Endometrial microvascular endothelial cells (primary cell): ENCODE data around the gene SLIT2. TPM values are rescaled to one million over a fixed set of nuclear protein-coding genes. Genes with fewer than 3 reads are reported as not detected.

Source experiments
- in situ Hi-C: cut with HindIII; loops from 2 replicates; pipeline ENCODE4 v1.10.0; 2017; ENCODE audit warnings: low sequenced_read_pairs, low pct_unique_long_range_greater_than_20kb; ENCODE audit errors: inconsistent ontology term
- total RNA-seq: library from RNA; depleted of rRNA; stranded (reverse); fragments of >200 nt; gene quantifications from one replicate; pipeline ENCODE4 v1.2.3, GENCODE V29; 2015; ENCODE audit errors: inconsistent ontology term

SLIT2 gene
- total RNA-seq, 1 donor from 2014 or later, result 5.2 TPM

DNA sequence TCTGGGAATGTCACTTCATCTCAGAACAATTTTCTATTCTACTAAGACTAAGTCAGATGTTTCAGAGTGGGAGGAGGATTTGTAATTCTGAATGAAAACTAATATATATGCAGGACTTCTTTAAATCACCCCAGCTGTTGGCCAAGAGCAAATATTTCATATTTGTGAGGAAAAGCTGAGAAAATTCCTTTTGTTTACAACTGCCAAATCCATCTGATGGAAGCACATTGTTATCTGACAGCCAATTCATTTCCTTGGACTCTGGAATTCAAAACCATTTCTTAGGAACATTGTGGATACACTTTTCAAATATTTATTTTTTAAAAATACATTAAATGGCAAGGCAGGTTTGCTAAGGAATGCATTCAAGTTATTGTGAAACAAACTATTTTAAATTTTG, 8.0 kb downstream of the SLIT2 start:
- in situ Hi-C loops, result loop anchor here (25.0 kb wide), 1 partner anchor 572 kb away; no protein-coding TSS in a partner anchor

DNA sequence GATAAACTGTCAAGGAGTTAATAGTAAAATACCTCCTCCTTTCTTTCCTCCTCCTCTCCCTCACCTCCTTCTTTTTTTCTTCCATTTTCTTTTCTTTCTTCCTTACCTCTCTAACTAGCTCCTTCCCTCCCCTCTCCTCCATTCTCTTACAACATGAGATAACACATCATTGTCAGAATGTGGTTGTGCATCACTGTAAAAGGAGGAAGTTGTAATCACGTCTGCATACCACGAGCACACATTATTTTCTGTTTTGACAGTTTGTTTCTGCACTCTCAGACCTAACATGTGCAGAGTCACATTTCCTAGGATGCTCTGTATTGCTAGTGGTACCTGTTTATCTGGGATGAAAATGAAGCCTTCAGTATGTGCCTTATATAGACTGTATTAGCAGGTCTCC, 9.1 kb downstream of the SLIT2 start:
- in situ Hi-C loops, result loop anchor here (25.0 kb wide), 1 partner anchor 574 kb away; no protein-coding TSS in a partner anchor

DNA sequence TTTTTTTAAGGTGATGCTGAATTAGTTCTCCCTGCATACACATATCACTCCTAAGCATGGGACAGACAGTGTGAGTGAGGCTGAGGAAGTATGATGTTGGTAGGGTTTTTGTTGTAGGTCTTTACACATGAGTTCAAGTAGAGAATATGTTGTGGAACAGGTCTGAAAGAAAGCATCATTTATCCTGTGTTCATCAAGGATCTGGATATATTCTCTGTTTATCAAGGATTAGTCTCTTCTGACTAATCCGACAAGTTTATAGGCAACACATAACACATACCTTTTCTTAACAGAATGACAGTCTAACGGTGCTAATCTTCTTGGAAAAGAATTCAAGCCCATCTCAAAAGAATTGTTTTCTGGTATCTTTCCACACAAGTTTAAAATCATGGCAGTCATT, 10.5 kb downstream of the SLIT2 start:
- in situ Hi-C loops, result loop anchor here (25.0 kb wide), 1 partner anchor 575 kb away; no protein-coding TSS in a partner anchor

DNA sequence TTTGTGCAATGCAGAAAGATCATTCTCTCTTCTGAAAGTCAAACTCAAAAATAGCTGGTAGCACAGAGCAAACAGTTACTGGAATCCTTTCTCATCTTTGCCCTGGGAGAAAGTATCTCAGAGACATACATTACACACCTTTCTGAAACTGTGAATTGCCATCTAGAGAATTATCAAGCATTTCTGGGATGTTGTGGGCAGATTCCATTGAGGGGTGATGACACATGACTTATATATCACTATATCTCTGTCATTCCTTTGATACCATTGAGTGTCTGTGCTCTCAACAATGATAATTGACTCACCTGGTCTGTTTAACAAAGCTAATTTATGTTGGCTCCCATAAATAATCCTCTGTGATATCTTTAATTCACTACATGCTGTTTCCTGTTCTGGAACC, 13.0 kb downstream of the SLIT2 start:
- in situ Hi-C loops, result loop anchor here (25.0 kb wide), 1 partner anchor 577 kb away; no protein-coding TSS in a partner anchor

DNA sequence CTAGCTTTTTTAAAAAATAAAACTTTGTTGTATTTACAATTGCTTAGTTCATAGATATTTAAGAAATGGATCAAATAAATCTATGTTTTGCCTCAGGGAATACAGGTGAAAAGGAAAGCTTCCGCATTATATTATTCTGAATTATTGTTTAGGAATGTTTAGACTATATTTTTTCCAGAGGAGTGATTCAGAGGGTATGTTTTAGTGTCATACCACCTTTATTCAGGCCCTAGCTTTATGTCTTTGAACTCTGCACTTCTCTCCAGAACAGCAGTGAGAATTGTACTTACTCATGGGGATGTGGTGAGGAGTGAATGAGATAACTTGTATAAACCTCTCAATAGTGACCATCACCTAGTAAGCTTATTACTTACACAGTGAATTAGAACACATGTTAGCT, 14.0 kb downstream of the SLIT2 start:
- in situ Hi-C loops, result loop anchor here (25.0 kb wide), 1 partner anchor 578 kb away; no protein-coding TSS in a partner anchor

DNA sequence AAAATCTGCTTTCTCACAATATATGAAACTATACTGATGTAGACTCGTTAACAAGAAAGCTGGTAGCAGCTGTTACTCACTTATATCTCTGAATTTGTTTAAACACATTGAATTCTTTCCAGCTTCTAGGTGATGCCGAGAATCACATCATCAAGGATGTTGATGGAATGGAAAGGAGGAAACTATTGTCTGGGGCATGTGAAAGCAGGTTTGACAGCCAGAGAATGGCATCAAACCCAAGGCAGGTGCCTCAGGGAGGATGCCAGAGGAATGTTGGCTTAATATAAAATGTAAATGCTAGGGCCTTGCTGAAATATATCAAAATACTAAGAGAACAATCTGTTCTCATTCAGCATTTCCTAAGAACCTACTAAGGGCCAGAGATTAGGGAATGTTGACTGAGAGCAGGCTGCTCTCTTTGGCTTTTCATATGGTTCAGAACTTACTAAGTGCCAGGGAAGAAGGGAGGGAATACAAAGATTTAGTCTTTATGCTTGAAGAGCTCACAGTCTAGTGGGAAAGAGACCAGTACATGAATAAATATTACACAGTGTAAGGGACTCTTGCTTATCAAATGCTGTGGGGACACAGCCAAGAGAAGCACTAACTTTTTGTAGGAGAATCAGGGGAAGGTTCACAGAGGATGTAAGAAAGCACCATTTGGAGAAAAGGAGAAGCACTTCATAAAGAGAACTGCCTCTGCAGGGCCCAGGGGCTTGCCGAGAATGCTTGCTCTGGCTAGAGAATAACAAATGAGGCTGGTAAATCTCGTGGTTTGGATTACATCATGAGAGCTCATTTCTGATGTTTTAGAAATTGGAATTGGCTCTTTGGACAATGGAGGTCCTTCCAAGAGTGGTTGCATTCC, 14.7 kb downstream of the SLIT2 start:
- in situ Hi-C loops, result loop anchor here (25.0 kb wide), 1 partner anchor 579 kb away; no protein-coding TSS in a partner anchor

DNA sequence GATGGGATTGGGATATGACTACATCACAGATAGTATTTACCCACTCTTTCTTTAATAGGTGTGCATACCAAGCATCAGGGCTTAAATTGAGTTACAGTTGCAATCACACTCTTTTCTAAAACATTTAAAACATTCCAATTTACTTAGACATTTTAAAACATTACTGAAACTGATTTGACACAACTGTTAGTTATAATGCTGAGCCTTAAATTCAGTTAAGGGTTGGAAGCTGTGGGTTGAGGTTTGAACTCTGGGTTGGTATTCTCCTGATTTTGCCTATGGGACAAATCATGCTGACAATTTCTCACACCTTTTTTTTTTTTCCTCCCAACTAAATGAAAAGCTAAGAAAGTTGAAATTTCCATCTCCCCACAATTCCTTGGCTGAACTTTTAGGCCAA, 16.3 kb downstream of the SLIT2 start:
- in situ Hi-C loops, result loop anchor here (25.0 kb wide), 1 partner anchor 581 kb away; no protein-coding TSS in a partner anchor

DNA sequence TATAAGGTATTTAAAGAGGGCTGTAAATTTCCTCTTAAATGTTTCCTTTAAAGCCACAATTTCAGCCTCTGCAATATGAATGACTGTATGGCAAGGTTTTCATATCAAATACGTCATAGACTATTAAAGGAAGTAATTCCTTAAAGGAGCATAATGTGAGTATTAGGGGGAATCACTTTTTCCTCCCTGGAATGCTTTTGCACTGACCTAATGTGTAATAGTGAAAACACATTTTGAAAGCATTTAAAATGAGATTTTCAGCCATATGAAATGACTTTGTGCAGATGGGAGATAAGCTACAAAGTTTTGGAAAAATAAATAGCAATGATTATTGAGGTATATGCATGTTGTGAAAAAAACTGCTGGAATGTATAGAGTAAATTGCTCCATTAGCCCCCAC, 17.6 kb downstream of the SLIT2 start:
- in situ Hi-C loops, result loop anchor here (25.0 kb wide), 1 partner anchor 582 kb away; no protein-coding TSS in a partner anchor

DNA sequence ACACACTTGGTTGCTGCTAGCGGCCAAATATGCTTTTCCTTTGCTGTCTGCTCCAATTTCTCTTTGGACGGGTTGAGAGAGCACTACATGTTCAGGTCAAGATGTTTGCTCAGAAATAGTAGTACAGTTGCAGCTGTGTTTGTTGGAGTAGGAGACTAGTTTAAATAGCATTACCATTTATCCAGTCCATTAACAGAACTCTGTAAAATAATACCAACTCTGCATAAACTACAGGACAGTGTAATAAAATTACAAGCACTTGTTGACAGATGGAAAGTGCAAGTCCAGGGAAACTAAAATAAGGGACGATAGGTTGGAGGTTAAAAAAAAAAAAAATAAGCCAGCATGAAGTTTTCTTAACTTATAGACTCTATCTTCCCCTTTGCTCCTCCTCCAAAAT, 20.2 kb downstream of the SLIT2 start:
- in situ Hi-C loops, result loop anchor here (25.0 kb wide), 1 partner anchor 585 kb away; no protein-coding TSS in a partner anchor

DNA sequence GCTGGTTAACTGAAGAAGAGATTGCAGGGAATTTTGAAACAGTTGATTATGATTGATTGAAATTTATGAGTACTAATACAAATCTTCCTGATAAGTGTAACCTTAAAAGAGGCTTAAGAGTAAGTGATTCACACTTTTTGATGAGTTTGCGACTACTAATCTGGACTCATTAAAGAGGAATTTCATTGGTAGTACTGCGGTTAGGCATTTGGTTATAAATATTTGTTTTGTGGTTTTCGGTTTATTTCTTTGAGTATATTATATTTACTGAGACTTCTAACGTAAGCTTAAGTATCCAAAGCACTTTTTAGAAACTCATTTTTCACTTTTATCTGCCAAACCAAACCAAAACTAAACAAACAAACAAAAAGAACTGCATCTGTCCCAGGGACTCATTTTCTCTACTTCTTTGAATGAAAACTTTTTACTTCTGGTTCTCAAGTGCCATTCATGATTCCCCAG, 20.7 kb downstream of the SLIT2 start:
- in situ Hi-C loops, result loop anchor here (25.0 kb wide), 1 partner anchor 585 kb away; no protein-coding TSS in a partner anchor

DNA sequence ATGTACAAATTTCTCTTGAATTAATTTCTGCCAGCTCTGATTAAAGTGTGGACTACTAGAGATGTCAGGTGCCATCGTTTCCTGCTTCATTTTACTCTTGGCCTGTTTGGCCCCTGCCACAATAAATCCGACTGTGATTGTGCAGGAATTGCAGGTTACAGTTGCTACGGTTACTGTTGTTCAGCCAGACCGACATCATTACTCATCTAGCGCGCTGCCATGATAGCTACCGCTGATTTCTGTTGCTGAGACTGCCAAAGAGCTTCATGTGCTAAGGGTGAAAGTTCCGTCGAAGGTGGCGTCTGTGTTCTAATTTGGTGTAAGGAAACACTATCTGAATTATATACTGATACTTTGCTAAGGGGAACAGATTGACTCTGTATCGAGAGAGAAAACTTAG, 22.1 kb downstream of the SLIT2 start:
- in situ Hi-C loops, result loop anchor here (25.0 kb wide), 1 partner anchor 586 kb away; no protein-coding TSS in a partner anchor

DNA sequence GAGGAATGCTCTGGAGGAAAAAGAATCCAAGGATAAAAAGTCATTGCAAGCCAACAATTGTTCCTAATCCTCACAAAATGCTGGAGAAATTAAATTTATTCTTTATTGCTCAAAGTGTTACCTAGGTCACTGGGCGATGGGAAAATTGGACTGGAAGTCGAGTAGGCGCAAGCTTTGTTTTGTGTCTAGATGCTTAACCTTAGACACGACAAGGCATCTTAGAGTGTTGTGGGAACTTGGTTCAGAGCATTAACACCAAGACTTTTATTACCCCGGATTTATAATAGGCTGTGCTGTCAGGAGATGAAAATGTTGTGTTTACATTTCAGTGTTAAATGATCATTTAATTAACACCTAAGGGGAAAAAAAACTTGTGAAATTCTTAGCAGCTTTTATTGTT, 25.1 kb downstream of the SLIT2 start:
- in situ Hi-C loops, result no loop called here

DNA sequence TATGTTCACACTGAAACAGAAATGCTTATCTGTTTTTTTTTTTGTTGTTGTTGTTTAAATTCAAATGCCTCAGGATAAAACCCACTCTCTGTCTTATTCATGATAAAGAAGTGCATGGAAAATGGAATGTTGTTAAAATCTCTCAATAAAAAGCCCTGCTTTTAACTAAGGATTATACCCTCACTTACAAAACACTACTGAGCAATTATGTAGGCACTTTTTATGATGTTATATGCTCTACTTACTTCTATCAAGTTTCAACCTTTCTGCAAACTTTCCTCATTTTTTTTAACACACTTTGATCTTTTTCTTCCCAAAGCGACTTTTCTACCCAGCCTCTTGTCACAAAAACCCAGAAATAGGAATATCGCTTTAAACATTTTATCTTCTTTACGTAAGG, 26.5 kb downstream of the SLIT2 start:
- in situ Hi-C loops, result no loop called here

DNA sequence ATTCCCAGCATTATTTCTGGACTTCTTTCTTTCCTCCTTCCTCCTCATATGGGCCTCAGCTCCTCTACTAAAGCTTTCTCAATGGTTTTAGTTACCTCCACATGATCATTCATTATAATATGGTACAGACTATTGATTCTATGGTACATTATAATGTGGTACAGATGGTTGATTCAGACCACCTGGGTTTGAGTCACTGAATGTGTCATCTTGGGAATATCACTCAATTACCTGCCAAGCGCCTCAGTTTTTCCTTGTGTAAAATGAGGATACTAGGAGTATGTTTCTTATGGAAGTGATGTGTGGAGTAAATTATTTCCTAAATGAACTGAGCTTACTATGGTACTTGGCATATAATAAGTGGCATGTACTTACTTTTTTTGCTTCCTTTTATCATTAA, 27.7 kb downstream of the SLIT2 start:
- in situ Hi-C loops, result no loop called here

DNA sequence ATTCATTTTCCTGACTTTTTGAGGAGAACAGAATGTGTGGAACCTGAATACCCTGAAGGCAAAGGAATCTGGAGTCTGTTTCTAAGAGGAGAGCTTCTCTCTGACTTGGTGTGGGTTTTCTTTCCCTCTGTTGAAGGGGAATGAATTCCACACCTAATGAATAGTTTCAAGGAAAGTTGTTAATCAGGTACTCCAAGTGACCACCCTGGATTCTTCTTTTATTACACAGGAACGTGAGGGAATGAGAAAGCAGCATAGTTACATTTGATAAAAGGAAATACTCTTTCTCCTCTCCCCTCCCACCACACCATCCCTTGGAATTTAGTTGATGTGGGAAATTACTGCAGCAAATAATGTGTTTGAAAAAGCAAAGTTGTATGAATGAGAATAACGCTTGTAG, 29.7 kb downstream of the SLIT2 start:
- in situ Hi-C loops, result no loop called here

DNA sequence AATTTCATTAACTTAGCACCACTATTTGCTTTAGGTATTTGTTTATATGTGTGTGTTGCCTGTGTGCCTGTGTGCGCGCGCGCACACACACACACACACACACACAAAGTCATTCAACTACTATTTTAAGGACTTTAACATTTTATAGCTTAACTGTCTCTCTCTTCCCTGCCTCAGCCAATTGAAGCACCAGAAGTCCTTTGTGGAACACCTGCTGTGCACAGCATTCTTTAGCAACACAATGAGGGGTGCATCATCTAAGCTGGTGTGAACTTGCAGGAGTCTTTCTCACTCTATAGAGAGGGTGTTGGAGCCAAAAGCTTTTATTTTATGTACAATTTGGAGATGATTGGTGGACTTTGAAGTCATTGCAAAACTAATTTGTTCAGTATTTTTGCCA, 31.3 kb downstream of the SLIT2 start:
- in situ Hi-C loops, result no loop called here

DNA sequence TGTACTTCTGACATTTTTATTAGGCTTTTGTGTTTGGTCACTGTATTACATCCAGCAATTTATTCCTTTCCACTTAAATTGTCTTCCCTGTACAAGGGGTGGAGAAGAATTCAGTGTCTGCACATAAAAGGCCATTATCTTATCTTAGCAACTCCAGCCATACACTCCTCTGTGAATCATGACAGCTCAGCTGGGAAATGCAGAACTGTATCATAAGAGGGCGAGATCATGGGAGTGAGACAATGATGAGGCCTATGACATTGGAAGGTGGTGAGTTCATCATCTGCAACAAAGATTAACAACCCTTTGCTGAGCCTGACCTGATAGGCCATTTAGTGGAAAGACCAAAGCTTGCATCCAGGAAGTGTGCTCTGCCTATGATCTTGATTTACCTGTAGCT, 33.3 kb downstream of the SLIT2 start:
- in situ Hi-C loops, result no loop called here

DNA sequence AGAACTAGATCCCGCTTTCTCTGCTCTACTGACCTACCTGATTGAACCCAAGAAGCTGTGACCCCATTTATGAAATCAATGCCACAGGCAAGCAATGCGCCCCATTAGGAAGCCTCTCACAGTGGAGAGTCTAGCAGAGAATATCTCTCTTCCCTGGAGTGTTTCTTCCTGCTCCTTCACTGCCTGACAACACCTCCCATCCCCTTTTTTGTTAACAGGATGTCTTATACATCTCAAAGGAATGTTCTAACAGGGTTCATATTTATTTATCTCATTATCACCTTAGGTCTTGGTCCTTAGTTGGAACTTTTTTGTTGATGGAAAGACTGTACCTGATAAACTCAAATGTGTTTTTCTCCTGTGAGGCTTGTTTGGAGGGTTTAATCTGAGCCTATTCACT, 35.5 kb downstream of the SLIT2 start:
- in situ Hi-C loops, result no loop called here

DNA sequence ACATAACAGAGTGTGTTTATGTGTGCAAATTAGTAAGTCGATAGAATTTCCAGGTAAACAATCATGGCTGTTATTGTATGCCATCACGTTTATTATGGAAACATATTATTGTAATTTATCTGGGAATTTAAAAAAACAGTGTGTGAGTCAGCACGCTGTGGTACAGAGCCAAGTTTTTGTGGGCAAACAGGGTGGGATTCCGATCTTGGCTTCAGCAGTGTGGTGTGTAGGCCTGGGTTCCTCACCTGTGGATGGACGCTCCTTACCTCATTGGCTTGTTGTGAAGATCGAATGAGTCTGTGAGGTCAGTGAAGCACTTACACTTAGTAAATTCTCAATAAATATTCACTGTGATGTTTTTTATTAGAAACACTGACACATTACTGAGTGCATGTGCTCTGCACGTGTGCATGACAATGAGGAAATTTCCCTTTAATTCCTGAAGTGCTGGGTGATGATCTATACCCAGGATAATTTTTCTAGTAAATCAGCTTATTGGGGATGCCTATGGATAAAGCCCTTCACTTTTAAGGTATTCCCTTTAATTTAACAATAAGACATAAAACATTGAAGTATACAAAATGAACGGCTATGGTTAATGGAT, 36.4 kb downstream of the SLIT2 start:
- in situ Hi-C loops, result no loop called here
